ENCODE results near the gene SMIM12. TPM values are rescaled to one million over a fixed set of nuclear protein-coding genes. Genes with fewer than 3 reads are reported as not detected.

The SMIM12 gene
- polyA plus RNA-seq, 2 of the 4 experiments (the other 2 are of a cell fraction) = 35.8 to 37.5 TPM

DNA sequence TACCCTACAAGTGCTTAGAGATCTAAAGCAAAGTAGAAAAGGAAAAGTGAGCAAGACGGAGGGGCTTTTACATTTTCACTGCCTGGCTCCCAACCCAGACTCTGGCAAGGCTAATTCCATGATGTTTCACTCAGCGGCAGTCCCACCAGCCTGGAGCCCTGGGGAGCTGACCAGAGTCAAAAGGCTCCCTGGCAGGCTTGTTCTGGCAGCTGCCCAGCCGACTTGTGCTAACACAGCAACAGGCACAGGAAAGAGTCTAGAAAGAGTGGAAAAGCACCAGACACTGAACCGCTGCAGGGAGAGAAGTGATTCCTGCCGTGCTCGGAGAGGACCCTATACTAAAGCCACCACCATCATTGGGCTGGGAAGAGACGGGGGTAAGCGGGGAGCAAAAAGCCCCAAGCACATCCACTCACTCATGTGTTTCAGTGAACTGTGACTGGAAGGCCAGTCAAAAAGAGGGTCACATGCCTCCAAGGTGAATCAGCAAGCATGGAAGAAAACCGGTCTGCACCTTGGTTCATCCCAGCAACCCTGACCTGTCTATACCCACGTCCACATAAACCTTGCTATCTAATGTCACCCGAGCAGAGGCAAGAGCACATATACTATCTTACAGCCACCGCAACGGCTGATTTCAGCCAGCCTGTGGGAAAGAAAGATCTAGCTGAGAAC is 8.0 kb downstream of the SMIM12 start (continued):
- TF ChIP-seq HMGXB4 (CRISPR knock-in tag; IDR thresholded peaks at IDR 0.05; ENCODE audit: borderline replicate concordance) = no peak
- TF ChIP-seq HDAC2 (IDR thresholded peaks at IDR 0.05) = no peak
- TF ChIP-seq KDM5A (IDR thresholded peaks at IDR 0.05) = no peak

GRCh38 chr1:34850382-34850781 is 9.2 kb downstream of the SMIM12 start:
- DNase-seq (ENCODE audit: low read depth in 1 of 2, low spot score in 1 of 2) (no peak), FAIRE-seq (no peak), ATAC-seq (no peak)
- no peak overlapping the region for H3K27ac ChIP-seq
- WGBS (ENCODE audit: missing lambda C conversion rate) = 80% methylated on average over 6 of the region's 6 CpGs
- no peak overlapping the region for H3K4me3 ChIP-seq
- ChIA-PET CTCF (interaction anchor here (1.0 to 4.5 kb wide), 3 partner anchors 14 to 63 kb away, joined by 3 to 34 read pairs (median 28); no protein-coding TSS in a partner anchor), POLR2A (no interaction called here)
- no peak overlapping the region for H3K4me2 ChIP-seq
- no peaks in the 10 kb centered on the region for H3K4me1 ChIP-seq
- H3K9me3 ChIP-seq = no peaks in the 10 kb centered on the region
- TF ChIP-seq, protein P1, sequence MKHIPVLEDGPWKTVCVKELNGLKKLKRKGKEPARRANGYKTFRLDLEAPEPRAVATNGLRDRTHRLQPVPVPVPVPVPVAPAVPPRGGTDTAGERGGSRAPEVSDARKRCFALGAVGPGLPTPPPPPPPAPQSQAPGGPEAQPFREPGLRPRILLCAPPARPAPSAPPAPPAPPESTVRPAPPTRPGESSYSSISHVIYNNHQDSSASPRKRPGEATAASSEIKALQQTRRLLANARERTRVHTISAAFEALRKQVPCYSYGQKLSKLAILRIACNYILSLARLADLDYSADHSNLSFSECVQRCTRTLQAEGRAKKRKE (CRISPR knock-in tag; IDR thresholded peaks at IDR 0.05; ENCODE audit: low read depth) = no peak
- no peak for TF ChIP-seq REST (IDR thresholded peaks at IDR 0.05)
- TF ChIP-seq, protein P2, sequence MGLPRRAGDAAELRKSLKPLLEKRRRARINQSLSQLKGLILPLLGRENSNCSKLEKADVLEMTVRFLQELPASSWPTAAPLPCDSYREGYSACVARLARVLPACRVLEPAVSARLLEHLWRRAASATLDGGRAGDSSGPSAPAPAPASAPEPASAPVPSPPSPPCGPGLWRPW (IDR thresholded peaks at IDR 0.05) = no peak
- TF ChIP-seq, protein P3, sequence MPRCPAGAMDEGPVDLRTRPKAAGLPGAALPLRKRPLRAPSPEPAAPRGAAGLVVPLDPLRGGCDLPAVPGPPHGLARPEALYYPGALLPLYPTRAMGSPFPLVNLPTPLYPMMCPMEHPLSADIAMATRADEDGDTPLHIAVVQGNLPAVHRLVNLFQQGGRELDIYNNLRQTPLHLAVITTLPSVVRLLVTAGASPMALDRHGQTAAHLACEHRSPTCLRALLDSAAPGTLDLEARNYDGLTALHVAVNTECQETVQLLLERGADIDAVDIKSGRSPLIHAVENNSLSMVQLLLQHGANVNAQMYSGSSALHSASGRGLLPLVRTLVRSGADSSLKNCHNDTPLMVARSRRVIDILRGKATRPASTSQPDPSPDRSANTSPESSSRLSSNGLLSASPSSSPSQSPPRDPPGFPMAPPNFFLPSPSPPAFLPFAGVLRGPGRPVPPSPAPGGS (IDR thresholded peaks at IDR 0.05) = no peak
- no peak for TF ChIP-seq ELK1 (IDR thresholded peaks at IDR 0.05; ENCODE audit: low read depth, low read length)
- TF ChIP-seq HOXB5 (CRISPR knock-in tag; IDR thresholded peaks at IDR 0.05) = no peak
- no peak for TF ChIP-seq SMC3 (IDR thresholded peaks at IDR 0.05)
- no peak for TF ChIP-seq MAZ (IDR thresholded peaks at IDR 0.05; ENCODE audit: borderline replicate concordance, low read depth, low read length)
- no peak for TF ChIP-seq JUN (IDR thresholded peaks at IDR 0.05)
- TF ChIP-seq, protein P4, sequence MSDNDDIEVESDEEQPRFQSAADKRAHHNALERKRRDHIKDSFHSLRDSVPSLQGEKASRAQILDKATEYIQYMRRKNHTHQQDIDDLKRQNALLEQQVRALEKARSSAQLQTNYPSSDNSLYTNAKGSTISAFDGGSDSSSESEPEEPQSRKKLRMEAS (IDR thresholded peaks at IDR 0.05) = no peak
- no peak for TF ChIP-seq ESRRA (IDR thresholded peaks at IDR 0.05; ENCODE audit: borderline replicate concordance, low read length)
- no peak for TF ChIP-seq GATA3 (IDR thresholded peaks at IDR 0.05; ENCODE audit: borderline replicate concordance)
- no peak for TF ChIP-seq CHD2 (IDR thresholded peaks at IDR 0.05; ENCODE audit: low read length, partially characterized antibody)
- no peak for TF ChIP-seq HOXB13 (CRISPR knock-in tag; IDR thresholded peaks at IDR 0.05; ENCODE audit: low read depth)
- no peak for TF ChIP-seq KDM1A (IDR thresholded peaks at IDR 0.05; ENCODE audit: low read depth)
- no peak for TF ChIP-seq EHMT2 (IDR thresholded peaks at IDR 0.05; ENCODE audit: low read depth)
- TF ChIP-seq HDAC2 (IDR thresholded peaks at IDR 0.05) = no peak
- TF ChIP-seq ZC3H11A (IDR thresholded peaks at IDR 0.05) = no peak
- TF ChIP-seq NPAS2 (CRISPR knock-in tag; IDR thresholded peaks at IDR 0.05; ENCODE audit: borderline replicate concordance) = no peak
- no peak for TF ChIP-seq FOSL2 (IDR thresholded peaks at IDR 0.05)
- TF ChIP-seq FOSL2 (CRISPR knock-in tag; IDR thresholded peaks at IDR 0.05) = no peak
